ENCODE measurements around the gene MAP3K4. TPM values are rescaled to one million over a fixed set of nuclear protein-coding genes. Genes with fewer than 3 reads are reported as not detected.
A peak's percentile ranks its signal among the peaks of the same experiment; 100 is the strongest.

The MAP3K4 gene
- polyA plus RNA-seq, 3 donors = 3.2 to 12.3 (median 3.5) TPM

GRCh38 chr6:161132384-161132783 is 140.8 kb downstream of the MAP3K4 start:
- H3K27ac ChIP-seq (ENCODE audit: low read depth in 1 of 2, low read length in 2 of 2) = no peak overlapping the region
- no peak overlapping the region for H3K4me2 ChIP-seq (replicated peaks; ENCODE audit: extremely low read depth, low read length, poor library complexity, severe bottlenecking)
- WGBS (ENCODE audit: insufficient coverage) = 96% methylated on average over 11 of the region's 11 CpGs
- Mint-ChIP-seq H3K27me3 (ENCODE audit: low read depth in 3 of 3) (peaks cover 0 to 3% (median 0%) of the 10 kb centered on the region in 3 donors), H3K9me3 (peaks cover 0 to 1% (median 0%) of the 10 kb centered on the region in 7 donors), H3K4me3 (no peak overlapping the region), H3K4me1 (peaks cover 13% of the 10 kb centered on the region), H3K36me3 (peaks cover 40 to 42% of the 10 kb centered on the region in 2 donors), H3K27ac (peak overlapping the region in 2 of 7 donors; percentile 21 to 81)
- H2AFZ ChIP-seq (ENCODE audit: insufficient read depth, low read depth, low read length, poor library complexity, severe bottlenecking) = no peak overlapping the region
- no peak overlapping the region for H3K4me3 ChIP-seq (replicated peaks in 1 of 3; ENCODE audit: low read depth in 2 of 3, low read length in 3 of 3)
- H3K9me3 ChIP-seq (replicated peaks in 1 of 2; ENCODE audit: control insufficient read depth in 1 of 2, insufficient read depth in 1 of 2, low read length in 2 of 2) = no peaks in the 10 kb centered on the region
- no peaks in the 10 kb centered on the region for H4K20me1 ChIP-seq (ENCODE audit: insufficient read depth, low read length)
- H3K9ac ChIP-seq (ENCODE audit: insufficient read depth, low read length, poor library complexity, severe bottlenecking) = no peak overlapping the region
- H3K27me3 ChIP-seq (ENCODE audit: control insufficient read depth in 2 of 2, insufficient read depth in 2 of 2, low read length in 2 of 2) = no peaks in the 10 kb centered on the region
- TF ChIP-seq CTCF (IDR thresholded peaks at IDR 0.05) = no peak
- no peaks in the 10 kb centered on the region for H3K79me2 ChIP-seq (ENCODE audit: insufficient read depth, low read length)
- H3K36me3 ChIP-seq (replicated peaks in 1 of 2; ENCODE audit: control insufficient read depth in 1 of 2, insufficient read depth in 2 of 2, low read length in 2 of 2) = peaks cover 0 to 42% of the 10 kb centered on the region in 2 donors
- H3K4me1 ChIP-seq (ENCODE audit: control insufficient read depth in 1 of 2, insufficient read depth in 2 of 2, low read length in 2 of 2) = peaks cover 11 to 12% of the 10 kb centered on the region in 2 donors
- intact Hi-C loops (cut with micrococcal nuclease) = no loop called here
- DNase-seq = no peak

GRCh38 chr6:161133963-161134362 is 142.4 kb downstream of the MAP3K4 start:
- Mint-ChIP-seq H3K4me3 (no peak overlapping the region), H3K36me3 (peaks cover 30 to 33% of the 10 kb centered on the region in 2 donors), H3K9me3 (peaks cover 0 to 1% (median 0%) of the 10 kb centered on the region in 7 donors), H3K27me3 (ENCODE audit: low read depth in 3 of 3) (peaks cover 0 to 4% (median 0%) of the 10 kb centered on the region in 3 donors), H3K27ac (peak overlapping the region in 3 of 7 donors; percentile 30 to 60 (median 37)), H3K4me1 (peaks cover 13% of the 10 kb centered on the region)
- 97% methylated on average over 9 of the region's 9 CpGs for WGBS (ENCODE audit: insufficient coverage)
- Histone ChIP-seq H3K79me2 (ENCODE audit: insufficient read depth, low read length) (no peaks in the 10 kb centered on the region), H4K20me1 (ENCODE audit: insufficient read depth, low read length) (no peaks in the 10 kb centered on the region), H3K4me2 (replicated peaks; ENCODE audit: extremely low read depth, low read length, poor library complexity, severe bottlenecking) (no peak overlapping the region), H3K4me1 (ENCODE audit: control insufficient read depth in 1 of 2, insufficient read depth in 2 of 2, low read length in 2 of 2) (peaks cover 11 to 12% of the 10 kb centered on the region in 2 donors), H3K4me3 (replicated peaks in 1 of 3; ENCODE audit: low read depth in 2 of 3, low read length in 3 of 3) (no peak overlapping the region), H2AFZ (ENCODE audit: insufficient read depth, low read depth, low read length, poor library complexity, severe bottlenecking) (no peak overlapping the region), H3K9me3 (replicated peaks in 1 of 2; ENCODE audit: control insufficient read depth in 1 of 2, insufficient read depth in 1 of 2, low read length in 2 of 2) (no peaks in the 10 kb centered on the region), H3K9ac (ENCODE audit: insufficient read depth, low read length, poor library complexity, severe bottlenecking) (no peak overlapping the region), H3K27me3 (ENCODE audit: control insufficient read depth in 2 of 2, insufficient read depth in 2 of 2, low read length in 2 of 2) (no peaks in the 10 kb centered on the region), H3K36me3 (replicated peaks in 1 of 2; ENCODE audit: control insufficient read depth in 1 of 2, insufficient read depth in 2 of 2, low read length in 2 of 2) (peaks cover 0 to 26% of the 10 kb centered on the region in 2 donors), H3K27ac (ENCODE audit: low read depth in 1 of 2, low read length in 2 of 2) (peak overlapping the region in 1 of 2 donors; percentile 5)
- no peak for TF ChIP-seq CTCF (IDR thresholded peaks at IDR 0.05)
- intact Hi-C loops (cut with micrococcal nuclease) = no loop called here
- no peak for DNase-seq

All from CD14-positive monocyte (primary cell).